HCT116 (cell line): ENCODE measurements around the gene SEC61G.

ENCODE experiments used
- CEBPB ChIP-seq: IDR thresholded peaks from 2 replicates; pipeline ENCODE4 v1.6.1; 2012; ENCODE audit warnings: low read depth
- ELF1 ChIP-seq: IDR thresholded peaks from 2 replicates; pipeline ENCODE4 v1.6.1; 2012; ENCODE audit warnings: low read depth, borderline replicate concordance
- EZH2phosphoT487 ChIP-seq: fragments of 200-600 bp; IDR thresholded peaks from 2 replicates; pipeline ENCODE4 v1.6.1; 2018; ENCODE audit warnings: antibody characterized with exemption, borderline replicate concordance
- POLR2A ChIP-seq: IDR thresholded peaks from 2 replicates; pipeline ENCODE4 v1.7.0; 2011; ENCODE audit warnings: borderline replicate concordance; ENCODE audit not compliant: insufficient read depth, insufficient read length; ENCODE audit errors: extremely low read depth
- POLR2AphosphoS5 ChIP-seq: IDR thresholded peaks from 2 replicates; pipeline ENCODE4 v1.6.1; 2011; ENCODE audit warnings: mild to moderate bottlenecking, low read depth, low read length, moderate library complexity
- SP1 ChIP-seq: IDR thresholded peaks from 2 replicates; pipeline ENCODE4 v1.6.1; 2012; ENCODE audit warnings: low read depth
- TCF7L2 ChIP-seq: IDR thresholded peaks from 2 replicates; pipeline ENCODE4 v1.7.0; 2011; ENCODE audit warnings: borderline replicate concordance, inconsistent platforms; ENCODE audit not compliant: insufficient read depth, insufficient read length; ENCODE audit errors: extremely low read depth
- YY1 ChIP-seq: IDR thresholded peaks from 2 replicates; pipeline ENCODE4 v1.6.1; 2011; ENCODE audit warnings: low read length, low read depth, moderate library complexity, mild to moderate bottlenecking; ENCODE audit not compliant: insufficient replicate concordance; ENCODE audit errors: extremely low read depth
- ZNF274 ChIP-seq: fragments of 200-500 bp; sonication (Bioruptor generic); IDR thresholded peaks from 2 replicates; pipeline ENCODE4 v1.6.1; 2014; ENCODE audit warnings: mild to moderate bottlenecking, low read depth, low read length, inconsistent platforms
- TF ChIP-seq, protein P1 (sequence below), 3 experiments: fragments of 200-600 bp in 1 of 3; sonication (generic) in 1 of 3; IDR thresholded peaks in 2 of 3; conservative IDR thresholded peaks in 1 of 3; 2 replicates each; pipeline ENCODE4 v1.5.1; 2012 to 2017; ENCODE audit warnings: low read depth in 2 of 3, low read length in 2 of 3, antibody characterized with exemption in 1 of 3, borderline replicate concordance in 1 of 3, control low read depth in 1 of 3, mild to moderate bottlenecking in 1 of 3, mixed read lengths in 1 of 3, mixed run types in 1 of 3, moderate library complexity in 1 of 3; ENCODE audit not compliant: insufficient read depth in 1 of 3
- TF ChIP-seq, protein P2 (sequence below): IDR thresholded peaks from 2 replicates; pipeline ENCODE4 v1.6.1; 2012; ENCODE audit warnings: low read depth
- TF ChIP-seq, protein P3 (sequence below): IDR thresholded peaks from 2 replicates; pipeline ENCODE4 v1.6.1; 2011; ENCODE audit warnings: mild to moderate bottlenecking, low read length, moderate library complexity; ENCODE audit not compliant: insufficient replicate concordance; ENCODE audit errors: extremely low read depth

DNA sequence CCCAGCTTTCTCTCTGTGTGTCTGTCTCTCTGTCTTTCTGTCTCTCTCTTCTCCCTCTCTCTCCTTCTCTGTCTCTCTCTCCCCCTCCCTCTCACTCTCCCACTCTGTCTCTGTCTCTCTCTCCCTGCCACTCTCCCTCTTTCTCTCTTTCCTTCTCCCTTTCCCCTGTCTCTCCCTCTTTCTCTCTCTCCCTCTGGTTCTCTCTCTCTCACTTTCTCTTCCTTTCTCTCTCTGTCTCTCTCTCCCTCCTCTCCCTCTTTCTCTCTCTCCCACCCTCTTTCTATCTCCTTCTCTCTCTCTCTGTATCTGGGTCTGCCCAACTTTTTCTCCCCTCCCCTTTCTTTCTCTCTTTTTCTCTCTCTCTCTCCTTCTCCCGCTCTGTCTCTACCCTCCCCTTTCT is 36.5 kb downstream of the SEC61G start:
- TF ChIP-seq POLR2A (no peak), ZNF274 (no peak), CEBPB (no peak), EZH2phosphoT487 (no peak), ELF1 (no peak), SP1 (no peak), TCF7L2 (no peak), YY1 (no peak), POLR2AphosphoS5 (no peak)
- TF ChIP-seq, protein P1, sequence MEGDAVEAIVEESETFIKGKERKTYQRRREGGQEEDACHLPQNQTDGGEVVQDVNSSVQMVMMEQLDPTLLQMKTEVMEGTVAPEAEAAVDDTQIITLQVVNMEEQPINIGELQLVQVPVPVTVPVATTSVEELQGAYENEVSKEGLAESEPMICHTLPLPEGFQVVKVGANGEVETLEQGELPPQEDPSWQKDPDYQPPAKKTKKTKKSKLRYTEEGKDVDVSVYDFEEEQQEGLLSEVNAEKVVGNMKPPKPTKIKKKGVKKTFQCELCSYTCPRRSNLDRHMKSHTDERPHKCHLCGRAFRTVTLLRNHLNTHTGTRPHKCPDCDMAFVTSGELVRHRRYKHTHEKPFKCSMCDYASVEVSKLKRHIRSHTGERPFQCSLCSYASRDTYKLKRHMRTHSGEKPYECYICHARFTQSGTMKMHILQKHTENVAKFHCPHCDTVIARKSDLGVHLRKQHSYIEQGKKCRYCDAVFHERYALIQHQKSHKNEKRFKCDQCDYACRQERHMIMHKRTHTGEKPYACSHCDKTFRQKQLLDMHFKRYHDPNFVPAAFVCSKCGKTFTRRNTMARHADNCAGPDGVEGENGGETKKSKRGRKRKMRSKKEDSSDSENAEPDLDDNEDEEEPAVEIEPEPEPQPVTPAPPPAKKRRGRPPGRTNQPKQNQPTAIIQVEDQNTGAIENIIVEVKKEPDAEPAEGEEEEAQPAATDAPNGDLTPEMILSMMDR (IDR thresholded peaks at IDR 0.05 in 2 of 3, conservative IDR thresholded peaks at IDR 0.05 in 1 of 3; ENCODE audit: borderline replicate concordance in 1 of 3, insufficient read depth in 1 of 3, low read depth in 2 of 3, low read length in 2 of 3): no peak
- TF ChIP-seq, protein P2, sequence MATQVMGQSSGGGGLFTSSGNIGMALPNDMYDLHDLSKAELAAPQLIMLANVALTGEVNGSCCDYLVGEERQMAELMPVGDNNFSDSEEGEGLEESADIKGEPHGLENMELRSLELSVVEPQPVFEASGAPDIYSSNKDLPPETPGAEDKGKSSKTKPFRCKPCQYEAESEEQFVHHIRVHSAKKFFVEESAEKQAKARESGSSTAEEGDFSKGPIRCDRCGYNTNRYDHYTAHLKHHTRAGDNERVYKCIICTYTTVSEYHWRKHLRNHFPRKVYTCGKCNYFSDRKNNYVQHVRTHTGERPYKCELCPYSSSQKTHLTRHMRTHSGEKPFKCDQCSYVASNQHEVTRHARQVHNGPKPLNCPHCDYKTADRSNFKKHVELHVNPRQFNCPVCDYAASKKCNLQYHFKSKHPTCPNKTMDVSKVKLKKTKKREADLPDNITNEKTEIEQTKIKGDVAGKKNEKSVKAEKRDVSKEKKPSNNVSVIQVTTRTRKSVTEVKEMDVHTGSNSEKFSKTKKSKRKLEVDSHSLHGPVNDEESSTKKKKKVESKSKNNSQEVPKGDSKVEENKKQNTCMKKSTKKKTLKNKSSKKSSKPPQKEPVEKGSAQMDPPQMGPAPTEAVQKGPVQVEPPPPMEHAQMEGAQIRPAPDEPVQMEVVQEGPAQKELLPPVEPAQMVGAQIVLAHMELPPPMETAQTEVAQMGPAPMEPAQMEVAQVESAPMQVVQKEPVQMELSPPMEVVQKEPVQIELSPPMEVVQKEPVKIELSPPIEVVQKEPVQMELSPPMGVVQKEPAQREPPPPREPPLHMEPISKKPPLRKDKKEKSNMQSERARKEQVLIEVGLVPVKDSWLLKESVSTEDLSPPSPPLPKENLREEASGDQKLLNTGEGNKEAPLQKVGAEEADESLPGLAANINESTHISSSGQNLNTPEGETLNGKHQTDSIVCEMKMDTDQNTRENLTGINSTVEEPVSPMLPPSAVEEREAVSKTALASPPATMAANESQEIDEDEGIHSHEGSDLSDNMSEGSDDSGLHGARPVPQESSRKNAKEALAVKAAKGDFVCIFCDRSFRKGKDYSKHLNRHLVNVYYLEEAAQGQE: no peak
- TF ChIP-seq, protein P3, sequence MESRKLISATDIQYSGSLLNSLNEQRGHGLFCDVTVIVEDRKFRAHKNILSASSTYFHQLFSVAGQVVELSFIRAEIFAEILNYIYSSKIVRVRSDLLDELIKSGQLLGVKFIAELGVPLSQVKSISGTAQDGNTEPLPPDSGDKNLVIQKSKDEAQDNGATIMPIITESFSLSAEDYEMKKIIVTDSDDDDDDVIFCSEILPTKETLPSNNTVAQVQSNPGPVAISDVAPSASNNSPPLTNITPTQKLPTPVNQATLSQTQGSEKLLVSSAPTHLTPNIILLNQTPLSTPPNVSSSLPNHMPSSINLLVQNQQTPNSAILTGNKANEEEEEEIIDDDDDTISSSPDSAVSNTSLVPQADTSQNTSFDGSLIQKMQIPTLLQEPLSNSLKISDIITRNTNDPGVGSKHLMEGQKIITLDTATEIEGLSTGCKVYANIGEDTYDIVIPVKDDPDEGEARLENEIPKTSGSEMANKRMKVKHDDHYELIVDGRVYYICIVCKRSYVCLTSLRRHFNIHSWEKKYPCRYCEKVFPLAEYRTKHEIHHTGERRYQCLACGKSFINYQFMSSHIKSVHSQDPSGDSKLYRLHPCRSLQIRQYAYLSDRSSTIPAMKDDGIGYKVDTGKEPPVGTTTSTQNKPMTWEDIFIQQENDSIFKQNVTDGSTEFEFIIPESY: no peak
